ENCODE data around the gene LONRF3.

DNA sequence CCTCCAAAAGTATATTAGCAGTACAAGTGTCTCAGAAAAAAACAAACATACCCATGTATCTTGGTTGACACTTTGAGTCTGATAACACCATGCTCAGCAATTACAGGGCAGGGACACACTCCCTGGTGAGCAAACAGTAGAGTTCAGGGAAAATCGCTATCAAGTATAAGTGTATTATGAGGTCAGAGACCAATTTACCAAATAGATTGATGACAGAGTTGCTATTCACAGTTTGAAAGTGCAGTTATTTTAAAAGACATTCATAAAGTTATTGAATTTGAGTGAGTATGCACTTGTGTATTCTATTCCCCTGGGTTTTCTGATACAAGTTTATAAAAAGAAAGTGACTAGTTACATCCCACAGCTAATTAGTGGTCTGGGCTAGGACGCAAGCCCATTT, 10.2 kb upstream of the LONRF3 start:
- TF ChIP-seq ARNTL (CRISPR knock-in tag; IDR thresholded peaks at IDR 0.05; ENCODE audit: borderline replicate concordance, low read depth) (no peak), CSDC2 (CRISPR knock-in tag; IDR thresholded peaks at IDR 0.05) (no peak), SNAI2 (CRISPR knock-in tag; IDR thresholded peaks at IDR 0.05) (no peak), BACH2 (CRISPR knock-in tag; IDR thresholded peaks at IDR 0.05; ENCODE audit: borderline replicate concordance) (no peak), GLIS3 (CRISPR knock-in tag; IDR thresholded peaks at IDR 0.05) (no peak)
